ENCODE measurements around the gene RUFY1. TPM values are rescaled to one million over a fixed set of nuclear protein-coding genes. Genes with fewer than 3 reads are reported as not detected.
"Not testable (repeated sequence)": the region's sequence is repeated elsewhere in the genome, so short reads cannot be mapped to it uniquely, and the experiment has no call there.

The RUFY1 gene
- 63.9 and 72.2 TPM in 2 replicates for total RNA-seq (2021)
- percentile 81 among the genes with signal in this experiment for Bru-seq, nascent RNA
- percentile 77 among the genes with signal in this experiment for BruChase-seq, experiment 1, labeled RNA remaining after a 2-hour chase
- BruChase-seq, experiment 2, labeled RNA remaining after a 6-hour chase: percentile 77 among the genes with signal in this experiment
- long read RNA-seq, transcript RUFY1-202 (18 exons, 2,454 nt): minor isoform, 11 of 89 reads
- long read RNA-seq, transcript RUFY1-204 (17 exons, 2,642 nt): minor isoform, 19 of 89 reads
- long read RNA-seq, transcript RUFY1-201 (18 exons, 2,646 nt): major isoform, 33 of 89 reads
- long read RNA-seq, partial matches to known transcripts: 4 of 89 reads
- long read RNA-seq, other reads (novel, unspliced or antisense): 21 of 89 reads

- Histone ChIP-seq H4K20me1 (ENCODE audit: insufficient read depth) (0 out of 2 replicates have a peak, but pooled peaks cover 3% of the 10 kb centered on the region), H3K27me3 (ENCODE audit: insufficient read depth, low read depth) (no peaks in the 10 kb centered on the region), H3K4me1 (replicated peaks; ENCODE audit: insufficient read depth) (peaks cover 33% of the 10 kb centered on the region), H3K4me3 (peak within 1 kb of the TSS; percentile 100), H3F3A (ENCODE audit: insufficient read depth, low read depth) (peaks cover 9% of the 10 kb centered on the region; the same call in 1 of the 2 replicates), H3K9me3 (ENCODE audit: insufficient read depth, low read depth) (no peaks in the 10 kb centered on the region), H3K36me3 (ENCODE audit: low read depth) (no peaks in the 10 kb centered on the region), H3K27ac (peak within 1 kb of the TSS; percentile 75), H3K79me2 (ENCODE audit: low read depth) (peaks cover 48% of the 10 kb centered on the region), H2AFZ (peak within 1 kb of the TSS; percentile 98), H3K9me2 (ENCODE audit: insufficient read depth) (no peaks in the 10 kb centered on the region), H3K4me2 (peak within 1 kb of the TSS; percentile 99)
- intact Hi-C loops (cut with micrococcal nuclease; ENCODE audit: unreplicated experiment): loop anchor here (1.0 to 5.0 kb wide), 3 partner anchors 149 to 522 kb away; partner anchors contain the start of gene RNF130
- BruUV-seq (replicated peaks): TSS peak; percentile 43
- ChIA-PET CTCF (interaction anchor here (0.6 to 0.7 kb wide), 2 partner anchors 70 to 1313 kb away, joined by 6 to 9 read pairs; no protein-coding TSS in a partner anchor), POLR2A (ENCODE audit: unreplicated experiment) (interaction anchor here (0.5 to 1.2 kb wide), 2 partner anchors 9 to 181 kb away, joined by 6 to 13 read pairs; no protein-coding TSS in a partner anchor)
- TF ChIP-seq CTCF (conservative IDR thresholded peaks at IDR 0.05) (no peak), EZH2 (IDR thresholded peaks at IDR 0.05; ENCODE audit: low read depth) (no peak)
- DNase-seq: peak; percentile 58 to 91
Observed at GRCh38 chr5:179550511-179551342, at the start of gene RUFY1. RUFY1 (plus strand) TSS chr5:179550554; CDS start chr5:179550570, 16 bp downstream.

- H3K36me3 ChIP-seq (ENCODE audit: low read depth); H4K20me1 ChIP-seq (ENCODE audit: insufficient read depth); H3K27ac ChIP-seq; POLR2A ChIA-PET (ENCODE audit: unreplicated experiment); DNase-seq; H3K4me2 ChIP-seq; BruUV-seq (replicated peaks); H2AFZ ChIP-seq; H3K4me3 ChIP-seq; H3K9me3 ChIP-seq (ENCODE audit: insufficient read depth, low read depth); intact Hi-C loops (cut with micrococcal nuclease; ENCODE audit: unreplicated experiment); H3K9me2 ChIP-seq (ENCODE audit: insufficient read depth); CTCF ChIA-PET; H3F3A ChIP-seq (ENCODE audit: insufficient read depth, low read depth); H3K4me1 ChIP-seq (replicated peaks; ENCODE audit: insufficient read depth); H3K79me2 ChIP-seq (ENCODE audit: low read depth): not testable (repeated sequence)
- H3K27me3 ChIP-seq (ENCODE audit: insufficient read depth, low read depth): peaks cover 55% of the 10 kb centered on the region
Observed at GRCh38 chr5:179501997-179502396, 48.4 kb upstream of the RUFY1 start.

GRCh38 chr5:179502420-179502819, 47.9 kb upstream of the RUFY1 start:
- H3K4me2 ChIP-seq; CTCF ChIA-PET; POLR2A ChIA-PET (ENCODE audit: unreplicated experiment); BruUV-seq (replicated peaks); H3K4me1 ChIP-seq (replicated peaks; ENCODE audit: insufficient read depth); H3F3A ChIP-seq (ENCODE audit: insufficient read depth, low read depth); H3K9me2 ChIP-seq (ENCODE audit: insufficient read depth); H4K20me1 ChIP-seq (ENCODE audit: insufficient read depth); H3K79me2 ChIP-seq (ENCODE audit: low read depth); intact Hi-C loops (cut with micrococcal nuclease; ENCODE audit: unreplicated experiment); H3K4me3 ChIP-seq; H2AFZ ChIP-seq; H3K9me3 ChIP-seq (ENCODE audit: insufficient read depth, low read depth); DNase-seq; H3K36me3 ChIP-seq (ENCODE audit: low read depth); H3K27ac ChIP-seq: not testable (repeated sequence)
- H3K27me3 ChIP-seq (ENCODE audit: insufficient read depth, low read depth): peaks cover 53% of the 10 kb centered on the region

- peaks cover 40% of the 10 kb centered on the region for H3K27me3 ChIP-seq (ENCODE audit: insufficient read depth, low read depth)
- no peaks in the 10 kb centered on the region for H3K9me3 ChIP-seq (ENCODE audit: insufficient read depth, low read depth)
- no peaks in the 10 kb centered on the region for H3K4me1 ChIP-seq (replicated peaks; ENCODE audit: insufficient read depth)
- H3K4me2 ChIP-seq: no peak overlapping the region
- H2AFZ ChIP-seq: no peak overlapping the region
- no peak overlapping the region for H3K27ac ChIP-seq
- ChIA-PET POLR2A (ENCODE audit: unreplicated experiment) (no interaction called here), CTCF (no interaction called here)
- no peak for DNase-seq
- H3K79me2 ChIP-seq (ENCODE audit: low read depth): no peaks in the 10 kb centered on the region
- TF ChIP-seq CTCF (conservative IDR thresholded peaks at IDR 0.05): no peak
- no peak for TF ChIP-seq EZH2 (IDR thresholded peaks at IDR 0.05; ENCODE audit: low read depth)
- H4K20me1 ChIP-seq (ENCODE audit: insufficient read depth): no peaks in the 10 kb centered on the region
- no peaks in the 10 kb centered on the region for H3F3A ChIP-seq (ENCODE audit: insufficient read depth, low read depth)
- H3K36me3 ChIP-seq (ENCODE audit: low read depth): no peaks in the 10 kb centered on the region
- intact Hi-C loops (cut with micrococcal nuclease; ENCODE audit: unreplicated experiment): no loop called here
- no peak overlapping the region for H3K4me3 ChIP-seq
- BruUV-seq (replicated peaks): no TSS peak
- no peaks in the 10 kb centered on the region for H3K9me2 ChIP-seq (ENCODE audit: insufficient read depth)
Observed at GRCh38 chr5:179504191-179504590, 46.2 kb upstream of the RUFY1 start.

Data from PC-9 (cell line).